ENCODE results near the gene RBM3.

DNA sequence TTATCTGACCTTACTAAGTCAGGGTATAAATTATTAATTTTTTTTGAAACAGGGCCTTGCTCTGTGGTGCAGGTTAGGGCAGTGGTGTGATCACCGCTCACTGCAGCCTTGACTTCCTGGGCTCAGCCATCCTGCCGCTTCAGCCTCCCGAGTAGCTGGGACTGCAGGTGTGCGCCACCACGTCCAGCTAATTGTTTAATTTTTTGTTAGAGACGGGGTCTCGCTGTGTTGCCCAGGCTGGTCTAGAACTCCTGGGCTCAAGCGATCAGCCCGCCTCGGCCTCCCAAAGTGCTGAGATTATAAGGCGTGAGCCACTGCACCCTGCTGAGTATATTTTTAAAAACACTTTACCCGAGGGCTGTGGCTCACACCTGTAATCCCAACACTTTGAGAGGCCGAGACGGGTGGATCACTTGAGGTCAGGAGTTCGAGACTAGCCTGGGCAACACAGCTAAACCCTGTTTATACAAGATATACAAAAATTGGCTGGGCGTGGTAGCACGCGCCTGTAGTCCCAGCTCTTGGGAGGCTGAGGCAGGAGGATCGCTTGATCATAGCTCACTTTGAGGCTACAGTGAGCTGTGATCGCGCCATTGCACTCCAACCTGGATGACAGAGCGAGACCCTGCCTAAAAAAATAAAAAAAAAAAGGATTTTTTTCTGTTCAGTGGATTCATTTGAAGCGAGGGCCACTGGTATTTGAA, 35.5 kb upstream of the RBM3 start:
- TF ChIP-seq, protein P1, sequence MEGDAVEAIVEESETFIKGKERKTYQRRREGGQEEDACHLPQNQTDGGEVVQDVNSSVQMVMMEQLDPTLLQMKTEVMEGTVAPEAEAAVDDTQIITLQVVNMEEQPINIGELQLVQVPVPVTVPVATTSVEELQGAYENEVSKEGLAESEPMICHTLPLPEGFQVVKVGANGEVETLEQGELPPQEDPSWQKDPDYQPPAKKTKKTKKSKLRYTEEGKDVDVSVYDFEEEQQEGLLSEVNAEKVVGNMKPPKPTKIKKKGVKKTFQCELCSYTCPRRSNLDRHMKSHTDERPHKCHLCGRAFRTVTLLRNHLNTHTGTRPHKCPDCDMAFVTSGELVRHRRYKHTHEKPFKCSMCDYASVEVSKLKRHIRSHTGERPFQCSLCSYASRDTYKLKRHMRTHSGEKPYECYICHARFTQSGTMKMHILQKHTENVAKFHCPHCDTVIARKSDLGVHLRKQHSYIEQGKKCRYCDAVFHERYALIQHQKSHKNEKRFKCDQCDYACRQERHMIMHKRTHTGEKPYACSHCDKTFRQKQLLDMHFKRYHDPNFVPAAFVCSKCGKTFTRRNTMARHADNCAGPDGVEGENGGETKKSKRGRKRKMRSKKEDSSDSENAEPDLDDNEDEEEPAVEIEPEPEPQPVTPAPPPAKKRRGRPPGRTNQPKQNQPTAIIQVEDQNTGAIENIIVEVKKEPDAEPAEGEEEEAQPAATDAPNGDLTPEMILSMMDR (IDR thresholded peaks at IDR 0.05; ENCODE audit: insufficient read depth, low read depth, low read length): no peak
- TF ChIP-seq EZH2 (IDR thresholded peaks at IDR 0.05; ENCODE audit: insufficient read depth, low read length): no peak
